D721Med (cell line): ENCODE results near the gene MIB1.
"Not testable (repeated sequence)": the region's sequence is repeated elsewhere in the genome, so short reads cannot be mapped to it uniquely, and the experiment has no call there.

Source experiments
- DNase-seq: peaks from one replicate; pipeline ENCODE4 v3.0.0; 2011; ENCODE audit warnings: low spot score; ENCODE audit not compliant: insufficient read length
- FAIRE-seq: peaks from 2 replicates; lab custom pipeline; 2011; peaks lifted over from hg19 to GRCh38; lab: Jason Lieb, UNC
- CTCF ChIP-seq: IDR thresholded peaks from 2 replicates; pipeline ENCODE4 v1.5.1; 2012; ENCODE audit warnings: mild to moderate bottlenecking, control low read depth; ENCODE audit not compliant: insufficient read depth; ENCODE audit errors: missing control alignments

Gene MIB1

GRCh38 chr18:21704603-21705364 is 35.8 kb upstream of the MIB1 start, which contains the start of gene ABHD3:
Gene ABHD3, minus strand, starts transcription at chr18:21704774. Its CDS starts 109 bp downstream, at chr18:21704665.
- peak; percentile 75 for DNase-seq
- FAIRE-seq, result no peak
- TF ChIP-seq CTCF, result no peak

GRCh38 chr18:21706386-21706865 is 34.2 kb upstream of the MIB1 start:
- FAIRE-seq, result no peak
- TF ChIP-seq CTCF, result no peak
- DNase-seq, result no peak

GRCh38 chr18:21707130-21707529 is 33.5 kb upstream of the MIB1 start:
- not testable (repeated sequence) for FAIRE-seq, DNase-seq

DNA sequence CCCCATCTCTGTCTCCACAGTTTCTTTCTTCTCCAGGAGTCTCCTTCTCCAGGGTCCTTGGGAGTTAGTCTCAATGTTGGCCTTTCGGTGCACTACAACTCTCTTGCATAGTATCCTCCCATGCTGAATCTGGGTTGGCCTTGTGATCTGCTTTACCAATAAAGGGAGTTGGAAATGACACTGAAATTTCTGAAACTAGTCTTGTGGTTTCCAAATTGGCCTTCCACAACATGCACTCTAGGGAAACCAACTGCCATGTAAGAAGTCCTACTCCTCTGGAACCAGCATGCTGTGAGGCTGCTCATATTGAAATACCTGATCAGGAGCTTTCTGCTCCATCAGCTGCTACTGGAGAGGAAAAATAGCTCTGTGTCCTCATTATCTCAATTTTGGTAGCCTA is 26.1 kb upstream of the MIB1 start:
- TF ChIP-seq CTCF, result no peak
- DNase-seq, result no peak
- FAIRE-seq, result no peak

DNA sequence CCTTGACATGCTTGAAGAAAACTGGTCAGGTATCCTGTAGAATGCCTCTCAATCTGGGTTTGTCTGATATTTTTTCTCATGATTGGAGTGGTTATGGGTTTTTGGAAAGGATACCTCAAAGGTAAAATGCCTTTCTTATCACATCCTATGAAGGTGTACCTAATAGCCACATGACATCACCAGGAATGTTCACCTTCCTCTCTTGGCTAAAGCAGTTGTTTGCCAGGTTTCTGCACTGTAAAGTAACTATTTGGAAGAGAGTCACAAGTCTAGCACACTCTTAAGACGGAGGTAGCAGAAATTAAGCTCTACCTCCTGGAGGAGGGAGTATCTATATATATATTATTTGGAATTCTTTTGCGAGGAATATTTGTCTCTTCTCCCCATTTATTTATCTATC is 17.9 kb upstream of the MIB1 start:
- FAIRE-seq (no peak), DNase-seq (no peak)
- no peak for TF ChIP-seq CTCF

GRCh38 chr18:21725201-21725600 is 15.4 kb upstream of the MIB1 start:
- no peak for DNase-seq
- FAIRE-seq, result no peak
- TF ChIP-seq CTCF, result no peak

- DNase-seq (no peak), FAIRE-seq (no peak)
- TF ChIP-seq CTCF, result no peak
These were observed 12.9 kb upstream of the MIB1 start for GRCh38 chr18:21727702-21728101.
